Duodenal mucosa (tissue), 2 donors: Measurements from ENCODE around the gene POFUT1.

Source experiments
- H3K27ac ChIP-seq: one replicate; pipeline ENCODE4 v1.7.0; 2013; ENCODE audit warnings: low read depth, low read length
- H3K27me3 ChIP-seq, 2 donors: one replicate each; pipeline ENCODE4 v1.7.0; 2013; ENCODE audit warnings: low read length in 2 of 2, control low read depth in 1 of 2; ENCODE audit not compliant: insufficient read depth in 2 of 2, control insufficient read depth in 1 of 2
- H3K36me3 ChIP-seq, 2 donors: one replicate each; pipeline ENCODE4 v1.7.0; 2013; ENCODE audit warnings: low read length in 2 of 2, control low read depth in 1 of 2; ENCODE audit not compliant: insufficient read depth in 2 of 2, control insufficient read depth in 1 of 2
- H3K4me1 ChIP-seq, 2 donors: one replicate each; pipeline ENCODE4 v1.7.0; 2013; ENCODE audit warnings: low read length in 2 of 2, control low read depth in 1 of 2; ENCODE audit not compliant: insufficient read depth in 2 of 2, control insufficient read depth in 1 of 2
- H3K4me3 ChIP-seq, 2 donors: one replicate each; pipeline ENCODE4 v1.7.0; 2013; ENCODE audit warnings: low read length in 2 of 2, low read depth in 1 of 2
- H3K9ac ChIP-seq, 2 donors: one replicate each; pipeline ENCODE4 v1.7.0; 2013; ENCODE audit warnings: low read length in 2 of 2, low read depth in 1 of 2
- H3K9me3 ChIP-seq, 2 donors: one replicate each; pipeline ENCODE4 v1.7.0; 2013; ENCODE audit warnings: low read length in 2 of 2, control low read depth in 1 of 2; ENCODE audit not compliant: control insufficient read depth in 1 of 2

The POFUT1 gene

GRCh38 chr20:32218156-32218900 lies 10.6 kb downstream of the POFUT1 start:
- no peak overlapping the region for H3K9ac ChIP-seq
- no peaks in the 10 kb centered on the region for H3K27me3 ChIP-seq
- peaks cover 38 to 49% of the 10 kb centered on the region in 2 donors for H3K36me3 ChIP-seq
- no peaks in the 10 kb centered on the region for H3K9me3 ChIP-seq
- no peak overlapping the region for H3K27ac ChIP-seq
- H3K4me3 ChIP-seq, result no peak overlapping the region
- peaks cover 30% of the 10 kb centered on the region in 2 donors for H3K4me1 ChIP-seq

DNA sequence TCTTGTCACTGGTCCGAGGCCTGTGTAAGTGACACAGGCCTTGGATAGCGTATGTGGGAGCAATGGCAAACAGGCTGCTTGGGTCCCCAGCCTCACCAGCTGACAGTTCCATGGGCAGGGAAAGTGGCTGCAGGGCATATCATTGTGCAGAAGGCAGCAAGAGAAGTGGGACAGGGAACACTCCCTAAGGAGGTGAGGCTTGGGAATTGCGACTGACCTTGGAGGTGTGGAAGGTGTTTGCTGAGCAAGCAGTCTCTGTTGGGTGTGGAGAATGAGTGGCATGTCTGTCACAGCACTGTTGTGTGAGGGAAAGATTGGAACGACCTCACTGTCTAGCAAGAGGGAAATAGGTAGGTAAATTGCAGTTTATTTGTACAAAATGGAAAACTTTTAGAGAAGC lies 16.8 kb downstream of the POFUT1 start:
- Histone ChIP-seq H3K36me3 (peaks cover 25 to 42% of the 10 kb centered on the region in 2 donors), H3K4me1 (peaks cover 40 to 45% of the 10 kb centered on the region in 2 donors), H3K9ac (peak overlapping the region in 1 of 2 donors; percentile 28), H3K27ac (peak overlapping the region; percentile 11), H3K27me3 (no peaks in the 10 kb centered on the region), H3K4me3 (no peak overlapping the region), H3K9me3 (no peaks in the 10 kb centered on the region)

- Histone ChIP-seq H3K4me1 (peaks cover 43 to 48% of the 10 kb centered on the region in 2 donors), H3K4me3 (no peak overlapping the region), H3K9ac (no peak overlapping the region), H3K36me3 (peaks cover 20 to 40% of the 10 kb centered on the region in 2 donors), H3K27ac (no peak overlapping the region), H3K27me3 (no peaks in the 10 kb centered on the region), H3K9me3 (no peaks in the 10 kb centered on the region)
Observed at GRCh38 chr20:32226391-32226790, 18.7 kb downstream of the POFUT1 start.

- no peaks in the 10 kb centered on the region for H3K9me3 ChIP-seq
- peak overlapping the region; percentile 82 for H3K27ac ChIP-seq
- H3K4me1 ChIP-seq, result peaks cover 46 to 54% of the 10 kb centered on the region in 2 donors
- H3K4me3 ChIP-seq, result no peak overlapping the region
- peaks cover 22 to 42% of the 10 kb centered on the region in 2 donors for H3K36me3 ChIP-seq
- peak overlapping the region; percentile 40 to 52 for H3K9ac ChIP-seq
- H3K27me3 ChIP-seq, result no peaks in the 10 kb centered on the region
Observed at GRCh38 chr20:32227306-32227705, 19.6 kb downstream of the POFUT1 start.

- peak overlapping the region; percentile 17 to 29 for H3K4me3 ChIP-seq
- peak overlapping the region; percentile 82 for H3K27ac ChIP-seq
- H3K27me3 ChIP-seq, result no peaks in the 10 kb centered on the region
- peaks cover 23 to 43% of the 10 kb centered on the region in 2 donors for H3K36me3 ChIP-seq
- H3K4me1 ChIP-seq, result peaks cover 54 to 61% of the 10 kb centered on the region in 2 donors
- peak overlapping the region; percentile 45 to 54 for H3K9ac ChIP-seq
- H3K9me3 ChIP-seq, result no peaks in the 10 kb centered on the region
Observed at GRCh38 chr20:32227744-32228688, 20.3 kb downstream of the POFUT1 start.

DNA sequence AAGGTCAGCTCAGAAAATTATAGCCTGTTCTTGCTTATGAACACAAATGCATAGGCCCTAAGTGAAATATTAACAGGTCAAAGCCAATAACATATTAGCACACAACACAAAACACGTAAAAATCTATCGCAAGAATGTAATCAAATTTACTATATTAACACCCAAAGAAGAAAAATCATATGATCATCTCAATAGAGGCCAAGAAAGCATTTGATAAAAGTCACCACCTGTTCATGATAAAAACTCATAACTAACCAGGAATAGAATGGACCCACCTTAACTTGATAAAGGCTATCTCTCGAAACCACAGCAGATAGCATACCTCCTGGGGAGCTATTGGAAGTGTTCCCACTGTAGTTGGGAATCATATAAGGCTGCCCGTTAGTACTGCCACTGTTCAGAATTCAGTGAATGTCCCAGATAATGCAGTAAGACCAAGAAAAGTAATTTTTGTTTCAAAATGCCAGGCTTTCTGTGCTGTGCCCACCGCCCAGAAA lies 21.6 kb downstream of the POFUT1 start:
- Histone ChIP-seq H3K27me3 (no peaks in the 10 kb centered on the region), H3K36me3 (peaks cover 30 to 43% of the 10 kb centered on the region in 2 donors), H3K9ac (no peak overlapping the region), H3K4me3 (no peak overlapping the region), H3K4me1 (peaks cover 59 to 73% of the 10 kb centered on the region in 2 donors), H3K27ac (no peak overlapping the region), H3K9me3 (no peaks in the 10 kb centered on the region)

- Histone ChIP-seq H3K4me3 (no peak overlapping the region), H3K27me3 (no peaks in the 10 kb centered on the region), H3K36me3 (peaks cover 40 to 53% of the 10 kb centered on the region in 2 donors), H3K27ac (no peak overlapping the region), H3K9me3 (no peaks in the 10 kb centered on the region), H3K4me1 (peaks cover 57 to 80% of the 10 kb centered on the region in 2 donors), H3K9ac (no peak overlapping the region)
Observed at GRCh38 chr20:32230707-32231106, 23.0 kb downstream of the POFUT1 start.

GRCh38 chr20:32231245-32231644 lies 23.6 kb downstream of the POFUT1 start:
- Histone ChIP-seq H3K4me1 (peaks cover 59 to 80% of the 10 kb centered on the region in 2 donors), H3K27me3 (no peaks in the 10 kb centered on the region), H3K4me3 (no peak overlapping the region), H3K9ac (no peak overlapping the region), H3K36me3 (peaks cover 40 to 57% of the 10 kb centered on the region in 2 donors), H3K27ac (no peak overlapping the region), H3K9me3 (no peaks in the 10 kb centered on the region)

DNA sequence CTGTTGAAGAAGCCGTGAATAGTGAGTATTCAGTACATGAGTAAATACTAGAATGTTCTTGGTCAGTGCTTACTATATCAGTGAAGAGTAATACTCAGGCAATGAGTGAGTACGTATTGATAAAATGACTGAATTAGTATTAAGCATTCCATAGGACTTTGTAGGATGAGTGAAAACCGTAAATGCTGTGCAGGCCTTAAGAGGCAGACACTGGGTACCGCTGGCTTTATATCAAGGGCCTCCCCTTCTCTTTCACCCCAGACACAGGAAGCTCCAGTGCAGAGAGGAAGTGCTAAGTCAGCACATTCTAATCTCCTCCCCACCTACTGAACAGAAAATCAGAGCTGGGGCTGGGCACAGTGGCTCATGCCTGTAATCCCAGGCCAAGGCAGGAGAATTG lies 24.2 kb downstream of the POFUT1 start:
- Histone ChIP-seq H3K9ac (no peak overlapping the region), H3K4me3 (no peak overlapping the region), H3K9me3 (no peaks in the 10 kb centered on the region), H3K36me3 (peaks cover 40 to 60% of the 10 kb centered on the region in 2 donors), H3K27me3 (no peaks in the 10 kb centered on the region), H3K4me1 (peaks cover 59 to 80% of the 10 kb centered on the region in 2 donors), H3K27ac (no peak overlapping the region)
